Transverse colon (tissue), 4 donors: ENCODE measurements around the gene OXCT1.

Experiments
- CTCF ChIP-seq, 5 experiments: fragments of 200-600 bp in 3 of 5; fragments of 450-650 bp in 2 of 5; sonication (generic) in 3 of 5; IDR thresholded peaks; 1 replicate in 2 of 5; 2 replicates in 3 of 5; pipeline ENCODE4 v1.5.1; 2016 to 2017; ENCODE audit warnings: antibody characterized with exemption in 5 of 5, inconsistent platforms in 3 of 5, mild to moderate bottlenecking in 2 of 5, moderate library complexity in 1 of 5
- POLR2A ChIP-seq: fragments of 450-650 bp; IDR thresholded peaks from one replicate; pipeline ENCODE4 v1.6.1; 2016; ENCODE audit warnings: antibody characterized with exemption, mild to moderate bottlenecking, moderate library complexity
- POLR2AphosphoS5 ChIP-seq, 3 donors: sonication (generic); formaldehyde crosslinking; IDR thresholded peaks; one replicate each; pipeline ENCODE4 v1.6.1; 2016; ENCODE audit warnings: antibody characterized with exemption in 3 of 3

GRCh38 chr5:41851116-41851515 is 19.1 kb downstream of the OXCT1 start:
- TF ChIP-seq CTCF (IDR thresholded peaks at IDR 0.05) (no peak), POLR2A (no peak), POLR2AphosphoS5 (IDR thresholded peaks at IDR 0.05) (no peak)
